ENCODE measurements around the gene CTAGE8. TPM values are rescaled to one million over a fixed set of nuclear protein-coding genes. Genes with fewer than 3 reads are reported as not detected.
A peak's percentile ranks its signal among the peaks of the same experiment; 100 is the strongest.
"Not testable (repeated sequence)": the region's sequence is repeated elsewhere in the genome, so short reads cannot be mapped to it uniquely, and the experiment has no call there.

Gene CTAGE8
- total RNA-seq, 1 donor from 2014 or later, result 1.8 TPM

- H3K27me3 Mint-ChIP-seq (ENCODE audit: insufficient read depth, low read depth), result no peaks in the 10 kb centered on the region
- no peaks in the 10 kb centered on the region for H3K9me3 Mint-ChIP-seq
- H3K9me3 ChIP-seq (ENCODE audit: low read depth), result no peaks in the 10 kb centered on the region
- no peak for TF ChIP-seq EZH2 (IDR thresholded peaks at IDR 0.05)
- no peak for TF ChIP-seq CTCF (IDR thresholded peaks at IDR 0.05)
- no peak for TF ChIP-seq EZH2phosphoT487 (IDR thresholded peaks at IDR 0.05)
- H3F3A ChIP-seq (ENCODE audit: low read depth), result no peaks in the 10 kb centered on the region
- no peak overlapping the region for H3K4me3 ChIP-seq
- no peaks in the 10 kb centered on the region for H4K20me1 ChIP-seq (ENCODE audit: low read depth)
- H3K27ac Mint-ChIP-seq, result no peak overlapping the region
- no peak overlapping the region for H3K27ac ChIP-seq
- H3K27me3 ChIP-seq, result no peaks in the 10 kb centered on the region
- H3K36me3 Mint-ChIP-seq, result no peaks in the 10 kb centered on the region
- no peaks in the 10 kb centered on the region for H3K36me3 ChIP-seq
- H3K79me2 ChIP-seq (ENCODE audit: low read depth), result no peaks in the 10 kb centered on the region
- no peak overlapping the region for H3K4me3 Mint-ChIP-seq
- H3K4me1 ChIP-seq, result no peaks in the 10 kb centered on the region
- H3K4me2 ChIP-seq, result no peak overlapping the region
- no peak overlapping the region for H3K9ac ChIP-seq
- no peaks in the 10 kb centered on the region for H3K4me1 Mint-ChIP-seq
- no peak overlapping the region for H2AFZ ChIP-seq (replicated peaks)
- no peak for DNase-seq (ENCODE audit: low spot score)
Observed at GRCh38 chr7:144255471-144255897, 13.6 kb downstream of the CTAGE8 start.

GRCh38 chr7:144252307-144252706 is 16.8 kb downstream of the CTAGE8 start:
- not testable (repeated sequence) for H3K27ac Mint-ChIP-seq; H3K36me3 ChIP-seq; H3K9me3 Mint-ChIP-seq; H3K4me1 ChIP-seq; H3K36me3 Mint-ChIP-seq; H3K27me3 ChIP-seq; H3K4me3 ChIP-seq; H2AFZ ChIP-seq (replicated peaks); H3F3A ChIP-seq (ENCODE audit: low read depth); DNase-seq (ENCODE audit: low spot score); H3K9me3 ChIP-seq (ENCODE audit: low read depth); H3K27ac ChIP-seq; H3K4me2 ChIP-seq; H3K27me3 Mint-ChIP-seq (ENCODE audit: insufficient read depth, low read depth); H3K79me2 ChIP-seq (ENCODE audit: low read depth); H4K20me1 ChIP-seq (ENCODE audit: low read depth); H3K4me3 Mint-ChIP-seq; H3K4me1 Mint-ChIP-seq; H3K9ac ChIP-seq

- H3K27me3 ChIP-seq; H3K4me3 Mint-ChIP-seq; H3F3A ChIP-seq (ENCODE audit: low read depth); H3K27ac ChIP-seq; H4K20me1 ChIP-seq (ENCODE audit: low read depth); H3K27ac Mint-ChIP-seq; H3K9me3 ChIP-seq (ENCODE audit: low read depth); H3K36me3 Mint-ChIP-seq; H3K9me3 Mint-ChIP-seq; DNase-seq (ENCODE audit: low spot score); H3K4me2 ChIP-seq; H2AFZ ChIP-seq (replicated peaks); H3K79me2 ChIP-seq (ENCODE audit: low read depth); H3K4me3 ChIP-seq; H3K4me1 Mint-ChIP-seq; H3K27me3 Mint-ChIP-seq (ENCODE audit: insufficient read depth, low read depth); H3K4me1 ChIP-seq; H3K9ac ChIP-seq; H3K36me3 ChIP-seq: not testable (repeated sequence)
Observed at GRCh38 chr7:144247674-144248330, 21.3 kb downstream of the CTAGE8 start.

- not testable (repeated sequence) for H3K4me2 ChIP-seq; H3K79me2 ChIP-seq (ENCODE audit: low read depth); H3K27me3 Mint-ChIP-seq (ENCODE audit: insufficient read depth, low read depth); H3K9ac ChIP-seq; DNase-seq (ENCODE audit: low spot score); H3K27me3 ChIP-seq; H3F3A ChIP-seq (ENCODE audit: low read depth); H2AFZ ChIP-seq (replicated peaks); H3K27ac ChIP-seq; H3K4me3 ChIP-seq; H3K4me3 Mint-ChIP-seq; H3K9me3 Mint-ChIP-seq; H3K4me1 Mint-ChIP-seq; H3K36me3 ChIP-seq; H3K4me1 ChIP-seq; H3K36me3 Mint-ChIP-seq; H3K27ac Mint-ChIP-seq; H4K20me1 ChIP-seq (ENCODE audit: low read depth); H3K9me3 ChIP-seq (ENCODE audit: low read depth)
Observed at GRCh38 chr7:144246967-144247366, 22.1 kb downstream of the CTAGE8 start.

- H3K27ac ChIP-seq; H3K4me1 ChIP-seq; H3K27me3 ChIP-seq; H3K4me3 ChIP-seq; H3K4me2 ChIP-seq; H3K79me2 ChIP-seq (ENCODE audit: low read depth); H3K4me3 Mint-ChIP-seq; H2AFZ ChIP-seq (replicated peaks); H3K27me3 Mint-ChIP-seq (ENCODE audit: insufficient read depth, low read depth); H3K9me3 Mint-ChIP-seq; H3K36me3 ChIP-seq; H4K20me1 ChIP-seq (ENCODE audit: low read depth); H3K4me1 Mint-ChIP-seq; H3K27ac Mint-ChIP-seq; DNase-seq (ENCODE audit: low spot score); H3F3A ChIP-seq (ENCODE audit: low read depth); H3K9ac ChIP-seq; H3K36me3 Mint-ChIP-seq; H3K9me3 ChIP-seq (ENCODE audit: low read depth): not testable (repeated sequence)
Observed at GRCh38 chr7:144245372-144245771, 23.7 kb downstream of the CTAGE8 start.

GRCh38 chr7:144239365-144239764 is 29.7 kb downstream of the CTAGE8 start, which contains the start of gene OR2A42:
Gene OR2A42, minus strand, starts transcription at chr7:144239605. Its CDS starts 6,762 bp downstream, at chr7:144232843.
- not testable (repeated sequence) for H3K36me3 ChIP-seq; H3K9me3 ChIP-seq (ENCODE audit: low read depth); H3K27me3 Mint-ChIP-seq (ENCODE audit: insufficient read depth, low read depth); H3K36me3 Mint-ChIP-seq; H3K4me1 ChIP-seq; H3K79me2 ChIP-seq (ENCODE audit: low read depth); H3F3A ChIP-seq (ENCODE audit: low read depth); H3K9me3 Mint-ChIP-seq; H2AFZ ChIP-seq (replicated peaks); H3K4me1 Mint-ChIP-seq; H3K4me3 Mint-ChIP-seq; H3K9ac ChIP-seq; H3K27ac Mint-ChIP-seq; DNase-seq (ENCODE audit: low spot score); H4K20me1 ChIP-seq (ENCODE audit: low read depth); H3K27me3 ChIP-seq; H3K4me3 ChIP-seq
- Histone ChIP-seq H3K27ac (peak within 1 kb of the TSS; percentile 9), H3K4me2 (peak within 1 kb of the TSS; percentile 23)

- DNase-seq (ENCODE audit: low spot score), result peak; percentile 2
- H4K20me1 ChIP-seq (ENCODE audit: low read depth); H3K27ac Mint-ChIP-seq; H3K4me3 Mint-ChIP-seq; H3K36me3 Mint-ChIP-seq; H3K9me3 Mint-ChIP-seq; H3K79me2 ChIP-seq (ENCODE audit: low read depth); H3K27me3 Mint-ChIP-seq (ENCODE audit: insufficient read depth, low read depth); H3K27me3 ChIP-seq; H2AFZ ChIP-seq (replicated peaks); H3K4me1 Mint-ChIP-seq; H3F3A ChIP-seq (ENCODE audit: low read depth); H3K9ac ChIP-seq; H3K36me3 ChIP-seq; H3K9me3 ChIP-seq (ENCODE audit: low read depth); H3K4me1 ChIP-seq; H3K4me3 ChIP-seq: not testable (repeated sequence)
- Histone ChIP-seq H3K27ac (peak overlapping the region; percentile 9), H3K4me2 (peak overlapping the region; percentile 23)
Observed at GRCh38 chr7:144238530-144239082, 30.5 kb downstream of the CTAGE8 start.

Measured in neural progenitor cell (in vitro differentiated cells).